Kidney (tissue), 14 donors: Measurements from ENCODE around the gene KCNS3. TPM values are rescaled to one million over a fixed set of nuclear protein-coding genes. Genes with fewer than 3 reads are reported as not detected.

ENCODE experiments used
- DNase-seq, 5 donors: peaks; one replicate each; pipeline ENCODE4 v3.0.0-alpha.2; 2013 to 2020
- FAIRE-seq: peaks from 2 replicates; lab custom pipeline; 2012; peaks lifted over from hg19 to GRCh38; lab: Jason Lieb, UNC
- H3K27ac ChIP-seq, 2 donors: one replicate each; pipeline ENCODE4 v1.7.0; 2013; ENCODE audit warnings: low read depth in 2 of 2, low read length in 2 of 2, inconsistent platforms in 1 of 2
- H3K27me3 ChIP-seq: one replicate; pipeline ENCODE4 v1.7.1; 2013; ENCODE audit warnings: low read length, inconsistent platforms; ENCODE audit not compliant: control insufficient read depth, insufficient read depth
- H3K36me3 ChIP-seq, 3 donors: one replicate each; pipeline versions ENCODE4 v1.7.0 to v1.7.1; 2013; ENCODE audit warnings: low read length in 3 of 3, control low read depth in 1 of 3, inconsistent platforms in 1 of 3; ENCODE audit not compliant: insufficient read depth in 3 of 3, control insufficient read depth in 2 of 3
- H3K4me1 ChIP-seq, 3 donors: one replicate each; pipeline versions ENCODE4 v1.7.0 to v1.7.1; 2013; ENCODE audit warnings: low read length in 3 of 3, inconsistent platforms in 1 of 3, low read depth in 1 of 3; ENCODE audit not compliant: control insufficient read depth in 2 of 3, insufficient read depth in 2 of 3
- H3K4me3 ChIP-seq, 3 donors: one replicate each; pipeline versions ENCODE4 v1.7.0 to v1.8.1; 2013; ENCODE audit warnings: low read length in 3 of 3, control low read depth in 1 of 3, inconsistent platforms in 1 of 3
- H3K9ac ChIP-seq, 3 donors: one replicate each; pipeline versions ENCODE4 v1.7.0 to v1.7.1; 2013; ENCODE audit warnings: low read length in 3 of 3, control low read depth in 1 of 3, inconsistent platforms in 1 of 3
- H3K9me3 ChIP-seq, 3 donors: one replicate each; pipeline versions ENCODE4 v1.7.0 to v1.7.1; 2013; ENCODE audit warnings: low read length in 3 of 3, control low read depth in 1 of 3, inconsistent platforms in 1 of 3; ENCODE audit not compliant: control insufficient read depth in 2 of 3, insufficient read depth in 1 of 3
- CTCF ChIP-seq: IDR thresholded peaks from 3 replicates; pipeline ENCODE4 v1.5.1; 2012; ENCODE audit warnings: mild to moderate bottlenecking, moderate library complexity, borderline replicate concordance; ENCODE audit not compliant: insufficient read depth; ENCODE audit errors: extremely low read depth
- intact Hi-C: fragments of 100-400 bp; cut with DNase I; formaldehyde crosslinking; loops from one replicate; pipeline ENCODE4 v1.11.1; 2022
- polyA plus RNA-seq: library from polyadenylated mRNA; stranded (reverse); fragments of 350-450 nt; fragmentation: Illumina TruSeq; extraction: RNeasy Lipid Tissue Mini Kit (QIAGEN cat#74804); gene quantifications from one replicate; pipeline ENCODE4 v1.2.3, GENCODE V29; 2014; ENCODE audit warnings: low read depth, low replicate concordance; ENCODE audit not compliant: insufficient read depth
- total RNA-seq: library from RNA; stranded (reverse); fragmentation: NEBNext Ultra II Directional; extraction: Animal tissue kit (Norgen Biotek cat#: 25700); gene quantifications from one replicate; pipeline ENCODE4 v1.2.1, GENCODE V29; 2021
- donor health status: control.
- donor health status: control.
- donor health status: control.
- donor health status: control.
- donor health status: control.
- donor health status: DM: yes; HTN: yes; CAD: no.
- donor health status: Normal renal cell carcinoma (clear cell type).

KCNS3 gene
- total and polyA plus RNA-seq, 2 donors from 2014 or later, result 4.4 to 7.3 TPM

DNA sequence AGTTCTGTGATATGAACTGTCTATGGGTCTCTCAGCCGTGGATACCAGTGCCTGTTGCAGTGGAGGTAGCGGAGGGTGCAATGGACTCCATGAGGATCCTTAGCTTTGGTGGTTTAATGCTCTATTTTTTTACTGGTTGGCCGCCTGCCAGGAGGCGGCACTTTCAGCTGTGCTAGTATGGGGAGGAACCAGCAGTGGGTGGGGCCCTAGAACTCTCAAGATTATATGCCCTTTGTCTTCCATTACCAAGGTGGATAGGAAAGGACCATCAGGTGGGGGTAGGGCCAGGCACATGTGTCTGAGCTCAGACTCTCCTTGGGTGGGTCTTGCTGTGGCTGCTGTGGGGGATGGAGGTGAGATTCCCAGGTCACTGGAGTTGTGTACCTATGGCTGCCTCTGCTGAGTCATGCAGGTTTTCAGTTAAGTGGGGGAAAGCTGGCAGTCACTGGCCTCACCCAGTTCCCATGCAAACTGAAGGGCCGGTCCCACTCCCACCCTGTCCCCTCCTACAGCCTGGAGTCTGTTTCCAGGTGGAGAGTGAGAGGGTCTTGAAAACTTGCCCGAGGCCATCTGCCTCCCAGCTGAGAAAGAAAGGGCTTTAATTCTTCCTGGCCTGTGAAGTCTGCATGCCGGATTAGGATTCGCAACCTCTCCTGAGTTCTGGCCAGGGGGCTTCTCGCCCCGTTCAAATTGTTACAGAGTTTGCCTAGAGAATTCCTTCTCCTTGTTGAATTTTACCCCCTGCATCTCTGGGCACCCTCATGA lies 14.5 kb downstream of the KCNS3 start:
- Histone ChIP-seq H3K27me3 (no peaks in the 10 kb centered on the region), H3K9ac (no peak overlapping the region), H3K9me3 (no peaks in the 10 kb centered on the region), H3K27ac (no peak overlapping the region), H3K4me3 (no peak overlapping the region), H3K4me1 (no peaks in the 10 kb centered on the region), H3K36me3 (no peaks in the 10 kb centered on the region)
- TF ChIP-seq CTCF, result no peak
- intact Hi-C loops, result no loop called here
- no peak for DNase-seq
- no peak for FAIRE-seq

- no peak overlapping the region for H3K4me3 ChIP-seq
- H3K9me3 ChIP-seq, result no peaks in the 10 kb centered on the region
- intact Hi-C loops, result no loop called here
- DNase-seq (no peak), FAIRE-seq (no peak)
- no peak overlapping the region for H3K9ac ChIP-seq
- H3K27ac ChIP-seq, result no peak overlapping the region
- no peaks in the 10 kb centered on the region for H3K4me1 ChIP-seq
- no peak for TF ChIP-seq CTCF
- H3K36me3 ChIP-seq, result no peaks in the 10 kb centered on the region
- H3K27me3 ChIP-seq, result no peaks in the 10 kb centered on the region
Measured at GRCh38 chr2:17894005-17894404, 15.5 kb downstream of the KCNS3 start.

GRCh38 chr2:17894556-17894955 lies 16.1 kb downstream of the KCNS3 start:
- Histone ChIP-seq H3K36me3 (no peaks in the 10 kb centered on the region), H3K27me3 (no peaks in the 10 kb centered on the region), H3K9ac (no peak overlapping the region), H3K4me1 (no peaks in the 10 kb centered on the region), H3K4me3 (no peak overlapping the region), H3K27ac (no peak overlapping the region), H3K9me3 (no peaks in the 10 kb centered on the region)
- DNase-seq (no peak), FAIRE-seq (no peak)
- intact Hi-C loops, result no loop called here
- no peak for TF ChIP-seq CTCF
